Putamen (tissue), 1 donor: Measurements from ENCODE around the gene MISFA.
"Not testable (repeated sequence)": the region's sequence is repeated elsewhere in the genome, so short reads cannot be mapped to it uniquely, and the experiment has no call there.

Experiments
- DNase-seq: peaks from one replicate; pipeline ENCODE4 v3.0.0-alpha.2; 2016; ENCODE audit warnings: low spot score

MISFA gene

DNA sequence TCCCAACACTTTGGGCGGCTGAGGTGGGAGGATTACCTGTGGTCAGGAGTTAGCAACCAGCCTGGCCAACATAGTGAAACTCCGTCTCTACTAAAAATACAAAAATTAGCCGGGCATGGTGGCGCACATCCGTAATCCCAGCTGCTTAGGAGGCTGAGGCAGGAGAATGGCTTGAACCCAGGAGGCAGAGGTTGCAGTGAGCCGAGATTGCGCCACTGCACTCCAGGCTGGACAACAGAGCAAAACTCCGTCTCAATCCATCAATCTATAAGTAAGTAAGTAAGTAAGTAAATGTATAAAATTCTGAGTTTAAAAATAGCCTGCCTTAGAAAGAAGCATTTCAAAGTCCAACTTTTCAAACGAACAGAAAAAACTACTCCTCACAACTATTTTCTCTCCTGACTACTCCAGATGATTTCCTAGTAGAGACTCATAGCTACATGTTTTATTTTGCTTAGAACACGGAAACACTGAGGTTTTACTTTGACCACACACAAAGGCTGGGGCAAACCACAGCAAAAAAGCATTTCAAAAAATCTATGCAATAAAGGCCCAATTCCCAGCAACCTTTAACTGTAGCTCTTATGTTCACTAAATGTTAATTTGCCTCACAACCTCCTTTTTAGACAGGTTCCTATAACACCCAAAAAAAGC, 18.2 kb downstream of the MISFA start:
- DNase-seq = no peak

DNA sequence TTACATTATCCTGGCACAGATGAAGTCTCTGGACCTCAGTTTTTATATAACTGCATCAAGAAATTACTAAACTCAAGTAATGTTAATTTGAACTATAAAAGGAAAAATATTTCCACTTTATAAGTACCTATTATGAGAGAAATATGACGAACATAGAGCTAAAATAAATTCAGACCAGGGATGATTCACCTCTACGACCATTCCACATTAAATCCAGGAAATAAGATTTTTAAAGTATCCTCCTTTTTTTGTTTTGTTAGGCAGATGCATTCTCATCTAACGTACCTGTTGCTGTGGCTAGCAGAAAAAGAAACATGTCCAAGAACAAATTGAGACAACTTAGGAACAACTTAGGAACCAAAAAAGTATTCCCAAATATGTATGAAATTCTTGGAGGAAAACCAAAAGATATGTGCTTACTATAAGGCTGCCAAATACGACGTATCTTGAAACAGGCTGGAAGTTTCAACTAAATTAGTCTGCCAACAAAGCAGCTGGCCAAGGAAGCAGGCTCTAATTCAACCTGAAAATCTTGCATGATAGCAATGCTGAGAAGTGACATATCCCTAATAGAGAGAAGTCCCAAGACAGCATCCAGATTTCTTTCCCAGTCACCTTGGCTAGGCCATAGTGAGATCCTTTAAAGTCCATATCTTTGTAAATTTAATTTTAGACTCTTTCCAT, 18.9 kb downstream of the MISFA start:
- no peak for DNase-seq

DNA sequence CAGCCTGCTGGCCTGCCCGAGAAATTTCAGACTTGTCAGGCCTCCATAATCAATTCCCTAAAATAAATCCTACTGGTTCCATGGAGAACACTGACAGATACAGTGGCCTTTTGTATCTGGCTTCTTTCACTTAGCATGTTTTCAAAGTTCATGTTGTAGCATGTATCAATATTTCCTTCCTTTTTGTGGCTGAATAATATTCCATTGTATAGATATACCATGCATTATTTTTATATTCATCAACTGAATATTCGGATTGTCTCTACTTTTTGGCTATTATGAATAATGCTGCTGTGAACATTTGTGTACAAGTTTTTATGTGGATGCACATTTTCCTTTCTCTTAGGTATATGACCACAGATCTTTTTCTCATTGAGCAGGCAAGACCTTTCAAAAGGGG, 24.1 kb downstream of the MISFA start:
- DNase-seq = no peak

DNA sequence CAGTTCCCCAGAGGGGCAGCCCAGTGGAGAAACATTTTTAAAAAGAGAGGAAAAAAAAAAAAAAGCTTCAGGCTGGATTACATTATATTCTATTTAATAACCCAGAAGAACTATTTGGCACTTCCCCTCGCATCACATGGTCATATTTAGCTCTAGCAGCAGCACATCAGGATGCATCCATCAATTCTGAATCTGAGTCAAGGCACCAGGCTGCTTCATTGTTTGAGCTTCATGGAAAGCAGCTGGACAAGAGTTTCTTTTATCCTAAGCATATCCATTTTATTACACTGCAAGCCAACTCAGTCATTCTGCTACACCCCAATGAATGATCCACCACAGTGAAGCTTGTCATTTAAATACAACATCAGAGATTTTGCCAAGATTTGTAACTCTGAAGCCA, 24.6 kb downstream of the MISFA start:
- DNase-seq = no peak

DNA sequence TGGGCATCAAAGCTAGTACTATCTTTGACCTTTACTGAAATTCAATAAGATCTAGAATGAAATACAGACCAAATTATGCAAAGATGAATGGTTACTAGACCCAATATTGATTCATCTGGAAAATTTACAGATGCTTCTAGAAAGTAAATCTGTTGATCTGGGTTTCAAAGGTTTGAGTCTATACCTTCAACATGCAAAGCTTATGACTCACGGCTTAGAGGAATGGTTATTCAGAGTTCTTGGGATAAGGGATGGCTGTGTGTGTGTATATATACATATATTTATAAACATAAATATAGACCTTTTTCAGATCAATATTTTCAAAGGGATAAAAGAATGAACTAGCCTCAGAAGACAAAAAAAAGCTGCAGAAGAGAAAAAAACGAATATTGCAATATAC, 33.3 kb downstream of the MISFA start:
- DNase-seq = no peak

DNA sequence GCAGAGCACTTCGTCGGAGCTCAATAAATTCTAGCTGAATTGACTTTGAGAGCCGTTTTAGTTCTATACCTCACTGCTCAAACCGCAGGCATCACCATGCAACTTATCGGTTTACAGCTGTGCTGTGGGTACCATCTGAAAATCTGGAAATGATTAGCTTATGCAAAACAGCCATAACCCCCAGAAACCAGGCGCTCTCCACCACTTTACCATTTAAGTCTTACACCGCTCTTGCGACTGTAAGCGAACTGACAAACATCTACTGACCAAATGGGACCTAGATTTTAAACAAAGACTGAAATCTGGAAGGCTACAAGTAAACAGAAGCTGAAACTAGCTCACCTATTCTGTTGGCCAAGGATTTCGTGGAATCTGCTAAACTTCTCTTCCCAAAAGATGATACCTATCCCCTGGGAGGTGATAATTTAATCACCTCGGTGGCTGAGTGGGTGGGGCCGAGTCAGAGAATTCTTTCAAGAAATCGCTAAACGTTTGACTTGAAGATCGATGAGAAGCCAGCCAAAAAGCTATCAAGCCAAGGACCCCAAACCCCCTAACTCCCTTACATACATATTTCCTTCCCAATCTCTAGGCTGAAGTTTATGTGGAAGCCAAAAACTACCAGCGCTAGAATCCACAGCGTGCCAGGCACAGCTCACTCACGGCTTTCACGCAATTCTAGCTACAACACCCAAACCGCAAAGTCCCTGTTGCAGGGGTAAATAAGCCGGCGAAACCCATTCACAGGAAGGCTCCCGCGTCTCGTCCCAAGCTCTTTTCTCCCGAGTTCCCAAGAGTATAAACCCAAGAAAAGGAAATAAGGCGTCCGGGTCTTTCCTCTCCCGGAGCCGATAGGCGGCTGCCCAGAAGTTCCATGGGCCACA, 33.9 kb downstream of the MISFA start:
- peak; percentile 18 for DNase-seq

DNA sequence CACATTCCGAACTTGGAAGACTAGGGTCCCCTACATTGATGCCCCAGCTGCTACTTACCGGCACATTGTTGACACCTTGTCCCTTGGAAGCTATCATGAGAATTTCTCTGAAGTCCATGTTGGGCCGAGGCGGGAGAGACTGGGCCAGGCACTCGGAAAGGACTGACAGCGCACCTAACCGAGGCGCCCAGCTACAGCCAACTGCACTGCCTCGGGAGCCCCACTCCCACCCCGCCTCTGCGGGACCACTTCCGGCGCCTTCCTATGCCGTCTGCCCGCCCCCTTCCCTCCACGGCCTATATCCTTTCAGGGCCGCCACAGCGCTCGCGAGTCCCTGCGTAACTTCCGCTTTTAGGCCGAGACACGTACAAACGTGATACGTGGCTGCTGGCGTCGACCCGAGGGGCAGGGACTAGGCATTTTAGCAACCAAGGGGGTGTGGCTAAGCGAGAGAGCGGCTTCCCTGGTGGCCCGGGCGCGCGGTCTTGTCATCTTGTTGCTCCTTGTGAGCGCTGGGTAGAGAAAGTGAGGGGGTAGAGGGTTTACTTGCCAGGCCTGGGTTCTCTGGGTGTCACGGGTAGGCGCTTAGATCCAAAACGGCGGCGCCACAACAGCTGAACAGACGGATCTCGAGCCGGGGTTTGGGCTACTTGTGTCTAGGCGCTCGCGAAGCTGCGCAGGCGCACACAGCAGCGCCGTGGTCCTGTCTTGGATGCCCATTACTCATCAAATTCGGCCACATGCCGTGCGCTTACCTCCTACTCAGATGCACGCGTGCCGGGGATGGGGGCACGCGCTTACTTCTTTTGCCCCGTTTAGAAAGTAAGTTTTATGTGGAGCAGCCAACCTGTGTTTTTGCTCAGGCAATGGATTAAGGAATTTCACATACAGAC, 34.8 kb downstream of the MISFA start, which contains the start of gene SPTY2D1:
Gene SPTY2D1, minus strand, starts transcription at position 203 of the 893 bp plus-strand sequence. Its CDS starts 85 bp downstream, at position 118.
- DNase-seq = peak; percentile 99

DNA sequence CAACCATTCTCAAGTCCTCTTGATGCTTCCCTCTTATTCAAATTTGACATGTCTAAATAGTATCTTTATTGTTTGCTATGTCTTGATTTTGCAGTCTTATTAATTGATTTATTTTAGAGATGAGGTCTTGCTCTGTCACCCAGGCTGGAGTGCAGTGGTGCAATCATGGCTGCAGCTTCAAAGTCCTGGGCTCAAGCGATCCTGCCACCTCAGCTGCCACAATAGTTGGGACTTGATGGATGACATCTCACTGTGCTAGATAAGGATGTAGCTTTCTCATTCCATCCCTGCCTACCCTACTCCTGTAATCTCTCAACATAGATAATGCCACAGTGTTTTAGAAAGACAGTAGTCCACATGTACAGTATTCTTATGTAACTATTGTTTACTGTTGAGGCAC, 42.1 kb downstream of the MISFA start:
- DNase-seq = no peak

DNA sequence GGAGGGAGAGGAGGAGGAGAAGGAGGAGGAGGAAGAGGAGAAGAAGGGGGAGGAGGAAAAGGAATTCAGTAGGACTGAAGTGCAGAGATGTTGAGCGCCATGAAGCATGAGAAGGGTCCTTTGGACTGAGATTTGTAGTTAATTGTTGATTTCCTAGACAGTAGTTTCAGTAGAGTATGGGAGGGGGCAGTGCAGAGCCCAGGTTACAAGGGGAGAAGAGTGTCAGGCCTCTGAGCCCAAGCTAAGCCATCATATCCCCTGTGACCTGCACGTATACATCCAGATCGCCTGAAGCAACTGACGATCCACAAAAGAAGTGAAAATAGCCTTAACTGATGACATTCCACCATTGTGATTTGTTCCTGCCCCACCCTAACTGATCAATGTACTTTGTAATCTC, 43.4 kb downstream of the MISFA start:
- DNase-seq = not testable (repeated sequence)

DNA sequence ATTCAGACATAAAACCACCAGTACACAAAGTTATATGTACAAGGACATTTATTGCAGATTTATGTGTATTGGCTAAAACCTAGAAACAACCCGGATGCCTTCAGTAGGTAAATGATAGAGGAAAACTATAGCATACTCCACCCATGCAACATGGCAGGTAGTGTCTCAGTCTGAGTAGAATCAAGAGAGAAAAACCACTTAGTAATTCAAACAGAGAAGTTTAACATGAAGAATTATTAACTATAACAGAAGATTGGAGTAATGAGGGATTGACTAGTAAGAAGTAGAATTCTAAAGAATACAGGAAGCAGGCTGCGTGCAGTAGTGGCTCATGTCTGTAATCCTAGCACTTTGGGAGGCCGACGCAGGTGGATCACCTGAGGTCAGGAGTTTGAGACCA, 50.8 kb downstream of the MISFA start:
- no peak for DNase-seq

DNA sequence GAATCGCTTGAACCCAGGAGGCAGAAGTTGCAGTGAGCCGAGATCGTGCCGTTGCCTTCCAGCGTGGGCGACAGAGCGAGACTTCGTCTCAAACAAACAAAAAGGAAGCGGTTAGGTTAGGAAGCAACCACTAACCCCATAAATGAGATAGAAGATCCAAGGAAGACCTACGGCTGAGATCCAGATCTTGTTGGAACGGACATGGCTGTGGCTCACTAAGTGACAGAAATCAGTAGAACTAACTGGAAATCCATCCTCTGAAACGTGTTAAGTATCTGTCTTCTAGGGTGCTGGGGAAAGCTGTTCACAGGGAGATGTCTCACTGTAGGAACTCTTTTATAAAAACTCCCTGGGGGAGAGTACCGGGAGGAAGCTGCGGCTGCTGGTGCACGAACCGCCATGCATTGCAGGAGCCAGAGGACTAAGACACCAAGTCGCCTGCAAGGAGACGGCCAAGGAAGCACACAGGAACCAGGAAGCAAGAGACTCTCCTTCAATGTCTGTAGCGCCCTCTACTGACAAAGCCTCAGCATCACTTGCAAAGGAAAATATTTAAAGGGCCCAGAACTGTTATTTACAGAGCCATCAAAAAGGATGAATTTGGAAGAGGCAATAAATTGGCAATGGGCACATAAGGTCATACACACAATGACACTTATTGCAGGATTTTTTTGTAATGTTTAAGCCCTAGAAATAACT, 51.4 kb downstream of the MISFA start:
- DNase-seq = no peak
